PC-9 (cell line): ENCODE measurements around the gene AKR1C4.

Source experiments
- CTCF ChIP-seq: fragments of 200-600 bp; sonication (generic); conservative IDR thresholded peaks from 2 replicates; pipeline ENCODE4 v1.6.1; 2017; ENCODE audit warnings: mixed run types, antibody characterized with exemption, mild to moderate bottlenecking, moderate library complexity
- EZH2 ChIP-seq: fragments of 200-600 bp; sonication (generic); IDR thresholded peaks from 2 replicates; pipeline ENCODE4 v1.8.0; 2017; ENCODE audit warnings: antibody characterized with exemption, low read depth

- no peak for TF ChIP-seq EZH2
- no peak for TF ChIP-seq CTCF
These were observed 27.7 kb upstream of the AKR1C4 start for GRCh38 chr10:5168897-5169420.
